RWPE2 (cell line): ENCODE results near the gene PRRG3.

ENCODE experiments used
- ATAC-seq: fragments of 200-7000 bp; cut with Tn5 transposase; 3 replicates; pipeline ENCODE4 v1.9.1; 2021; ENCODE audit warnings: low read depth
- DNase-seq: peaks from one replicate; pipeline ENCODE4 v3.0.0-alpha.2; 2020; ENCODE audit warnings: low spot score
- H3K27ac ChIP-seq: fragments of 450-650 bp; 2 replicates; pipeline ENCODE4 v1.5.1; 2017; ENCODE audit warnings: mild to moderate bottlenecking; ENCODE audit not compliant: poor library complexity, severe bottlenecking
- H3K27me3 ChIP-seq: fragments of 250-450 bp; sonication (Bioruptor Pico); 2 replicates; pipeline ENCODE4 v1.5.1; 2021; ENCODE audit warnings: mild to moderate bottlenecking, moderate library complexity; ENCODE audit not compliant: insufficient read depth, poor library complexity, severe bottlenecking
- H3K36me3 ChIP-seq: fragments of 250-450 bp; sonication (Bioruptor Pico); 2 replicates; pipeline ENCODE4 v1.5.1; 2020; ENCODE audit warnings: low read depth, mild to moderate bottlenecking, moderate library complexity
- H3K4me1 ChIP-seq: fragments of 250-450 bp; sonication (Bioruptor Pico); 2 replicates; pipeline ENCODE4 v1.5.1; 2021; ENCODE audit warnings: mild to moderate bottlenecking, moderate library complexity; ENCODE audit not compliant: insufficient read depth, poor library complexity, severe bottlenecking
- H3K4me3 ChIP-seq: fragments of 250-450 bp; sonication (Bioruptor Pico); 2 replicates; pipeline ENCODE4 v1.5.1; 2021; ENCODE audit warnings: mild to moderate bottlenecking, moderate library complexity; ENCODE audit not compliant: severe bottlenecking
- H3K9me3 ChIP-seq: fragments of 250-450 bp; sonication (Bioruptor Pico); 2 replicates; pipeline ENCODE4 v1.5.1; 2021; ENCODE audit warnings: mild to moderate bottlenecking, moderate library complexity; ENCODE audit not compliant: severe bottlenecking
- CTCF ChIP-seq: fragments of 450-650 bp; IDR thresholded peaks from one replicate; pipeline ENCODE4 v1.5.1; 2017; ENCODE audit warnings: mild to moderate bottlenecking, moderate library complexity; ENCODE audit not compliant: poor library complexity, severe bottlenecking

PRRG3 gene

GRCh38 chrX:151700581-151700980 is 5.3 kb downstream of the PRRG3 start:
- no peaks in the 10 kb centered on the region for H3K27me3 ChIP-seq
- H3K27ac ChIP-seq = no peak overlapping the region
- no peaks in the 10 kb centered on the region for H3K4me1 ChIP-seq
- no peak for TF ChIP-seq CTCF
- no peak overlapping the region for H3K4me3 ChIP-seq
- no peaks in the 10 kb centered on the region for H3K36me3 ChIP-seq
- H3K9me3 ChIP-seq = no peaks in the 10 kb centered on the region
- no peak for DNase-seq
- ATAC-seq = no peak

GRCh38 chrX:151701071-151701470 is 5.8 kb downstream of the PRRG3 start:
- no peak overlapping the region for H3K27ac ChIP-seq
- H3K9me3 ChIP-seq = no peaks in the 10 kb centered on the region
- H3K36me3 ChIP-seq = no peaks in the 10 kb centered on the region
- DNase-seq (no peak), ATAC-seq (no peak)
- no peak overlapping the region for H3K4me3 ChIP-seq
- TF ChIP-seq CTCF = no peak
- no peaks in the 10 kb centered on the region for H3K4me1 ChIP-seq
- H3K27me3 ChIP-seq = no peaks in the 10 kb centered on the region

- Histone ChIP-seq H3K27me3 (no peaks in the 10 kb centered on the region), H3K9me3 (no peaks in the 10 kb centered on the region), H3K27ac (no peak overlapping the region), H3K4me1 (no peaks in the 10 kb centered on the region), H3K36me3 (no peaks in the 10 kb centered on the region), H3K4me3 (no peak overlapping the region)
- DNase-seq (no peak), ATAC-seq (no peak)
- TF ChIP-seq CTCF = no peak
Observed at GRCh38 chrX:151701531-151701930, 6.3 kb downstream of the PRRG3 start.

GRCh38 chrX:151702026-151702714 is 6.9 kb downstream of the PRRG3 start:
- ATAC-seq (no peak), DNase-seq (no peak)
- no peaks in the 10 kb centered on the region for H3K9me3 ChIP-seq
- no peak overlapping the region for H3K27ac ChIP-seq
- no peaks in the 10 kb centered on the region for H3K36me3 ChIP-seq
- no peaks in the 10 kb centered on the region for H3K4me1 ChIP-seq
- TF ChIP-seq CTCF = no peak
- H3K4me3 ChIP-seq = no peak overlapping the region
- no peaks in the 10 kb centered on the region for H3K27me3 ChIP-seq

- no peak for ATAC-seq
- Histone ChIP-seq H3K36me3 (no peaks in the 10 kb centered on the region), H3K27ac (no peak overlapping the region), H3K4me1 (no peaks in the 10 kb centered on the region), H3K27me3 (no peaks in the 10 kb centered on the region), H3K9me3 (no peaks in the 10 kb centered on the region), H3K4me3 (no peak overlapping the region)
- DNase-seq = no peak
- no peak for TF ChIP-seq CTCF
Observed at GRCh38 chrX:151702741-151703340, 7.6 kb downstream of the PRRG3 start.
